Left lung (tissue), 14 donors: ENCODE measurements around the gene CBLL1. TPM values are rescaled to one million over a fixed set of nuclear protein-coding genes. Genes with fewer than 3 reads are reported as not detected.

ENCODE experiments used
- ATAC-seq: fragments of 200-7000 bp; cut with Tn5 transposase; one replicate; pipeline ENCODE4 v1.9.1; 2020; ENCODE audit warnings: moderate library complexity
- DNase-seq, 4 donors: peaks; one replicate each; pipeline ENCODE4 v3.0.0-alpha.2; 2013 to 2020
- H3K27ac ChIP-seq, 2 donors: fragments of 200-600 bp; sonication (generic) in 1 of 2; one replicate each; pipeline versions ENCODE4 v1.5.0 to v1.8.0; 2020 to 2021
- H3K27me3 ChIP-seq, 2 donors: fragments of 200-600 bp; sonication (generic) in 1 of 2; one replicate each; pipeline versions ENCODE4 v1.5.0 to v1.8.0; 2020 to 2021
- H3K36me3 ChIP-seq, 2 donors: fragments of 200-600 bp; sonication (generic) in 1 of 2; one replicate each; pipeline versions ENCODE4 v1.5.0 to v1.8.0; 2020 to 2021
- H3K4me1 ChIP-seq, 2 donors: fragments of 200-600 bp; one replicate each; pipeline ENCODE4 v1.8.0; 2021
- H3K4me3 ChIP-seq, 2 donors: fragments of 200-600 bp; sonication (generic) in 1 of 2; one replicate each; pipeline versions ENCODE4 v1.5.0 to v1.8.0; 2020 to 2021; ENCODE audit warnings: mild to moderate bottlenecking in 1 of 2
- H3K9me3 ChIP-seq, 2 donors: fragments of 200-600 bp; sonication (generic) in 1 of 2; one replicate each; pipeline versions ENCODE4 v1.5.0 to v1.8.0; 2020 to 2021
- intact Hi-C, 2 donors: fragments of 100-400 bp; cut with DNase I; formaldehyde crosslinking; loops; one replicate each; pipeline versions ENCODE4 v1.11.2 to v1.14.2; 2022
- long read RNA-seq, 12 donors: library from polyadenylated mRNA in 2 of 12; unstranded in 2 of 12; transcript quantifications; one replicate each; pipeline ENCODE4 v2.0.0 and lab custom pipeline, GENCODE V29; 2019 to 2026
- polyA plus RNA-seq, 6 donors: library from polyadenylated mRNA; unstranded; fragments of 120-200 nt; gene quantifications; one replicate each; pipeline ENCODE4 v1.2.1, GENCODE V29; 2013; ENCODE audit not compliant: insufficient read length in 6 of 6
- total RNA-seq, 2 donors: library from RNA; stranded (reverse); fragmentation: NEBNext Ultra II Directional; extraction: Animal tissue kit (Norgen Biotek cat#: 25700); gene quantifications; one replicate each; pipeline ENCODE4 v1.2.1, GENCODE V29; 2021
- TF ChIP-seq, protein P1 (sequence below), 2 donors: fragments of 200-600 bp; sonication (generic) in 1 of 2; IDR thresholded peaks; one replicate each; pipeline versions ENCODE4 v1.5.0 to v1.8.0; 2021; ENCODE audit warnings: antibody characterized with exemption in 2 of 2
- donor health status: DM: no; HTN: yes; CAD: no.
- donor health status: DM: no; HTN: no; CAD: no.

The CBLL1 gene, protein sequence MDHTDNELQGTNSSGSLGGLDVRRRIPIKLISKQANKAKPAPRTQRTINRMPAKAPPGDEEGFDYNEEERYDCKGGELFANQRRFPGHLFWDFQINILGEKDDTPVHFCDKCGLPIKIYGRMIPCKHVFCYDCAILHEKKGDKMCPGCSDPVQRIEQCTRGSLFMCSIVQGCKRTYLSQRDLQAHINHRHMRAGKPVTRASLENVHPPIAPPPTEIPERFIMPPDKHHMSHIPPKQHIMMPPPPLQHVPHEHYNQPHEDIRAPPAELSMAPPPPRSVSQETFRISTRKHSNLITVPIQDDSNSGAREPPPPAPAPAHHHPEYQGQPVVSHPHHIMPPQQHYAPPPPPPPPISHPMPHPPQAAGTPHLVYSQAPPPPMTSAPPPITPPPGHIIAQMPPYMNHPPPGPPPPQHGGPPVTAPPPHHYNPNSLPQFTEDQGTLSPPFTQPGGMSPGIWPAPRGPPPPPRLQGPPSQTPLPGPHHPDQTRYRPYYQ
- 10 to 100 TPM; 17.2 to 21.5 TPM for total RNA-seq
- 10 to 100 TPM; 27.7 to 31.8 (median 29.0) TPM for polyA plus RNA-seq
- long read RNA-seq, donor 1, full-length matches to known transcripts = 14 of 31 reads
- long read RNA-seq, donor 1, partial matches to known transcripts = 17 of 31 reads
- long read RNA-seq, donor 1, other reads (novel, unspliced or antisense) = 0 of 31 reads
- long read RNA-seq, donor 2, full-length matches to known transcripts = 5 of 5 reads
- long read RNA-seq, donor 2, partial matches to known transcripts = 0 of 5 reads
- long read RNA-seq, donor 2, other reads (novel, unspliced or antisense) = 0 of 5 reads
- long read RNA-seq, donor 3, full-length matches to known transcripts = 10 of 10 reads
- long read RNA-seq, donor 3, partial matches to known transcripts = 0 of 10 reads
- long read RNA-seq, donor 3, other reads (novel, unspliced or antisense) = 0 of 10 reads
- long read RNA-seq, donor 4, full-length matches to known transcripts = 3 of 5 reads
- long read RNA-seq, donor 4, partial matches to known transcripts = 1 of 5 reads
- long read RNA-seq, donor 4, other reads (novel, unspliced or antisense) = 1 of 5 reads
- long read RNA-seq, donor 5, full-length matches to known transcripts = 18 of 18 reads
- long read RNA-seq, donor 5, partial matches to known transcripts = 0 of 18 reads
- long read RNA-seq, donor 5, other reads (novel, unspliced or antisense) = 0 of 18 reads
- long read RNA-seq, donor 6, full-length matches to known transcripts = 8 of 8 reads
- long read RNA-seq, donor 6, partial matches to known transcripts = 0 of 8 reads
- long read RNA-seq, donor 6, other reads (novel, unspliced or antisense) = 0 of 8 reads
- long read RNA-seq, donor 7, full-length matches to known transcripts = 5 of 5 reads
- long read RNA-seq, donor 7, partial matches to known transcripts = 0 of 5 reads
- long read RNA-seq, donor 7, other reads (novel, unspliced or antisense) = 0 of 5 reads
- long read RNA-seq, donor 8, full-length matches to known transcripts = 8 of 8 reads
- long read RNA-seq, donor 8, partial matches to known transcripts = 0 of 8 reads
- long read RNA-seq, donor 8, other reads (novel, unspliced or antisense) = 0 of 8 reads
- long read RNA-seq, donor 9 = 0 reads
- long read RNA-seq, donor 10, partial matches to known transcripts = 0 of 1 reads
- long read RNA-seq, donor 10, other reads (novel, unspliced or antisense) = 0 of 1 reads
- long read RNA-seq, donor 11, full-length matches to known transcripts = 14 of 14 reads
- long read RNA-seq, donor 11, partial matches to known transcripts = 0 of 14 reads
- long read RNA-seq, donor 11, other reads (novel, unspliced or antisense) = 0 of 14 reads
- long read RNA-seq, donor 12, full-length matches to known transcripts = 5 of 10 reads
- long read RNA-seq, donor 12, partial matches to known transcripts = 5 of 10 reads
- long read RNA-seq, donor 12, other reads (novel, unspliced or antisense) = 0 of 10 reads

DNA sequence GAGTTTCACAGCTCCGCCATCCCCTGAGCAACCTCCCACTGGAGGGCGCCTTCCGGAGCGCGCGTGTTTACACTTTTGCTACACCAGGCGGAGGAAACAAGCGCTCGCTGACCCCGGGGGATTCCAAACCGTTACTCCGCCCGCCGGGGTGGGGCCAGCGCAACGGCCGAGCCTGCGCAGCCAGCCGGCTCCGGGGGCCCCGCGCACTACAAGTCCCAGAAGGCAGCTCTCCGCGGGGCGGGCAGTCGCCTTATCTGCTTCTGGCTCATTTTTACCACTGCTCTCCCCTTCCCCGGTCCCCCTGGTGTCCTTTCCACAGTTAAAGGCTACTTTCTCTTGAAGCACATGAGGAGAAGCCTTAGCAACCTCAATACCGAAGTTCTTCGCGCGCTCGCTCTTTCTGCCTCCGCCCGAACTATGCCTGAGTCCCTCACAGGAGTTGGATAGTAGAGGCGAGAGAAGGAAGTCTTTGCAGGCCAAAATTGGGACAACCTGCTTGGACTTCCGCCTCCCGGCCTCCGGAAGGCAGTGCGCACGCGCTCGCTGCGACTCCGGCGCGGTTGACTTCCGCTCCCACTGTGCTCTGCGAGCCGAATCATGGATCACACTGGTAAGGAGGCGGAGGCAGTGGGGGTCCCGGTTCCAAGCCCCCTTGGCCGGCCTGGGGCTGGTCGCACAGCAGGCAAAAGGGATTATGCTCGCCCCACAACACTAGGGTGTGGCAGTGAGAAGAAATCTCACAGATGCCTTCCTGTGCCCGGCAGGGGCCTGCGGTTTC is at the start of gene CBLL1:
TSS of gene CBLL1 (plus strand) at position 576 of the 778 bp plus-strand sequence. CDS start at position 598, 22 bp downstream.
- DNase-seq = peak; percentile 97 to 99 (median 97)
- Histone ChIP-seq H3K27ac (peak within 1 kb of the TSS; percentile 98 to 99), H3K36me3 (peaks cover 0 to under 1% of the 10 kb centered on the region in 2 donors), H3K4me1 (peaks cover 17 to 48% of the 10 kb centered on the region in 2 donors), H3K27me3 (no peaks in the 10 kb centered on the region), H3K4me3 (peak within 1 kb of the TSS; percentile 88 to 97), H3K9me3 (no peaks in the 10 kb centered on the region)
- TF ChIP-seq, protein P1, sequence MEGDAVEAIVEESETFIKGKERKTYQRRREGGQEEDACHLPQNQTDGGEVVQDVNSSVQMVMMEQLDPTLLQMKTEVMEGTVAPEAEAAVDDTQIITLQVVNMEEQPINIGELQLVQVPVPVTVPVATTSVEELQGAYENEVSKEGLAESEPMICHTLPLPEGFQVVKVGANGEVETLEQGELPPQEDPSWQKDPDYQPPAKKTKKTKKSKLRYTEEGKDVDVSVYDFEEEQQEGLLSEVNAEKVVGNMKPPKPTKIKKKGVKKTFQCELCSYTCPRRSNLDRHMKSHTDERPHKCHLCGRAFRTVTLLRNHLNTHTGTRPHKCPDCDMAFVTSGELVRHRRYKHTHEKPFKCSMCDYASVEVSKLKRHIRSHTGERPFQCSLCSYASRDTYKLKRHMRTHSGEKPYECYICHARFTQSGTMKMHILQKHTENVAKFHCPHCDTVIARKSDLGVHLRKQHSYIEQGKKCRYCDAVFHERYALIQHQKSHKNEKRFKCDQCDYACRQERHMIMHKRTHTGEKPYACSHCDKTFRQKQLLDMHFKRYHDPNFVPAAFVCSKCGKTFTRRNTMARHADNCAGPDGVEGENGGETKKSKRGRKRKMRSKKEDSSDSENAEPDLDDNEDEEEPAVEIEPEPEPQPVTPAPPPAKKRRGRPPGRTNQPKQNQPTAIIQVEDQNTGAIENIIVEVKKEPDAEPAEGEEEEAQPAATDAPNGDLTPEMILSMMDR (IDR thresholded peaks at IDR 0.05) = peak; percentile 48 to 58
- peak; percentile 98 for ATAC-seq
- intact Hi-C loops = loop anchor here in 1 of 2 donors (10.0 kb wide), 1 partner anchor 131 kb away; no protein-coding TSS in a partner anchor

DNA sequence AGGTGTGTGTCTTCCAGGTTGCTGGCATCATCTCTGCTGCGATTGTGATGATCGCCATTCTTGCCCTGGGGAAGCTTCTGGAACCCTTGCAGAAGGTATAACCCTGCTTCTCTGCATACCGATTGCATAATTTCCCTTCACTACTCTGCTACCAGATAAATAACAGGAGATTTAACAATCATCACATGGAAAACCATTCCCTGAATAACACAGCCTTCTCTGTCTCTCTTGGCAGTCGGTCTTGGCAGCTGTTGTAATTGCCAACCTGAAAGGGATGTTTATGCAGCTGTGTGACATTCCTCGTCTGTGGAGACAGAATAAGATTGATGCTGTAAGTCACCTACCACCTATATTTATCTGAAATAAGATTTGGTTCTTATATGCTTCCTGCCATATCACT is 49.6 kb upstream of the CBLL1 start:
- Histone ChIP-seq H3K9me3 (no peaks in the 10 kb centered on the region), H3K4me1 (no peaks in the 10 kb centered on the region), H3K27me3 (no peaks in the 10 kb centered on the region), H3K36me3 (no peaks in the 10 kb centered on the region), H3K27ac (no peak overlapping the region), H3K4me3 (no peak overlapping the region)
- TF ChIP-seq, protein P1 (IDR thresholded peaks at IDR 0.05) = no peak
- DNase-seq (no peak), ATAC-seq (no peak)
- intact Hi-C loops = no loop called here

DNA sequence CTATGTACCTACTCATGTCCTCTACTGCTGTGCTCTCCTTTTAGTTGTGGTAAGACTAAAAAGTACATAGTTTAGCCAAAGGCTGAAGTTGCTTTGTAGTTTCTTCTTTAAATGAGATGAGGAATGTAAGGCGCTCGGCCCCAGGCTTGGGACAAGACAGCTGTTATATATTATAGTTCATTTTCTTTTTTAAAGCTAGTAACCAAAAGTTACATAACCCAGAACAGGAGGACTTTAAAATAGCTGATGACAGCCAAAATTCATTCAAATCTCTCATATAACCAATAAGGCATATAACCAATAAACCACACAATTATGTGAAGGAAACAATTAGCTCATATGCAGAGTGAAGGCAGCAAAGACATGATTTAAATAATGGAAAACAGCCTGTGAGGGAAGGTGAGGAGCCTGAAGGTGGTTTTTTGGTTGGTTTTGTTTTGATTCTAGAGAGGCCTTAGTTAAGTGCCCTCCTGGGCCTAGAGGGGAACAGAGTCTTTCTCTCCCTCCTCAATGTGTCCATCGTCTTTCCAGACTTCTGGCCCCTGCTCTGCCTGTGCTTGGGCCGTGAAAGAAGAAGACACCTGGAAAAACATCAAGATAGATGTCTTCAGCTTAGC is 47.5 kb upstream of the CBLL1 start:
- no peaks in the 10 kb centered on the region for H3K27me3 ChIP-seq
- H3K36me3 ChIP-seq = no peaks in the 10 kb centered on the region
- ATAC-seq = no peak
- TF ChIP-seq, protein P1 (IDR thresholded peaks at IDR 0.05) = no peak
- intact Hi-C loops = no loop called here
- DNase-seq = no peak
- no peak overlapping the region for H3K27ac ChIP-seq
- H3K9me3 ChIP-seq = no peaks in the 10 kb centered on the region
- no peaks in the 10 kb centered on the region for H3K4me1 ChIP-seq
- no peak overlapping the region for H3K4me3 ChIP-seq
